ENCODE results near the gene SCTR. TPM values are rescaled to one million over a fixed set of nuclear protein-coding genes. Genes with fewer than 3 reads are reported as not detected.

The SCTR gene
- total RNA-seq, 4 donors from 2014 or later = not detected

DNA sequence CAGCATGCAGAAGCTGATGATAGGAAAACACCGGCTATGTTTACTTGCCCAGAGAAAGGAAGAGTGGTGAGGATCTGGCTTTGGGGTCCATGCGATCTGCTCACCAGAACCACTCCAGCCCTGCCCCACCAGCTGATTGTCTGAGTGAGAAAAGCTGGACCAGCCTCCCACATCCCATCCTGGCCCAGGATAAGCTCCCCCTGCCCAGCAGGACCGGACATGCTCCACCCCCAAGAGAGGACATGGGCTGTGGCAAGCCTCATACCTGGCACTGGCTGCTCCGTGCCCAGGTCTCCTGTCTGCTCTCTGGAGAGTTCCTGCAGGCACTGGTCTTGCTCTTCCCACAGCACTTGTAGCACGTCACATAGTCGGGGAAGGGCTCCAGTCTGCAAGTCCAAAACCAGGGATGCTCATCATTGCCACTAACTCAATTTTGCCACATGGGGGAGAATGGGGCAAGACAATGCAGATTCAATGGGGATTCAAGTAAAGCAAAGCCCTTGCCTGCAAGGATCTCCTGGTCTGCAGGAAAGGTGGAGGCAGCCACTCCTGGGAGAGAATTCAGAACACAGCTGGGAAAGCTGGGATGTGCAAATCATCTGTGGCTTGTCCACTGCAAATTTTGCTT lies 30.0 kb downstream of the SCTR start:
- TF ChIP-seq, protein P1, sequence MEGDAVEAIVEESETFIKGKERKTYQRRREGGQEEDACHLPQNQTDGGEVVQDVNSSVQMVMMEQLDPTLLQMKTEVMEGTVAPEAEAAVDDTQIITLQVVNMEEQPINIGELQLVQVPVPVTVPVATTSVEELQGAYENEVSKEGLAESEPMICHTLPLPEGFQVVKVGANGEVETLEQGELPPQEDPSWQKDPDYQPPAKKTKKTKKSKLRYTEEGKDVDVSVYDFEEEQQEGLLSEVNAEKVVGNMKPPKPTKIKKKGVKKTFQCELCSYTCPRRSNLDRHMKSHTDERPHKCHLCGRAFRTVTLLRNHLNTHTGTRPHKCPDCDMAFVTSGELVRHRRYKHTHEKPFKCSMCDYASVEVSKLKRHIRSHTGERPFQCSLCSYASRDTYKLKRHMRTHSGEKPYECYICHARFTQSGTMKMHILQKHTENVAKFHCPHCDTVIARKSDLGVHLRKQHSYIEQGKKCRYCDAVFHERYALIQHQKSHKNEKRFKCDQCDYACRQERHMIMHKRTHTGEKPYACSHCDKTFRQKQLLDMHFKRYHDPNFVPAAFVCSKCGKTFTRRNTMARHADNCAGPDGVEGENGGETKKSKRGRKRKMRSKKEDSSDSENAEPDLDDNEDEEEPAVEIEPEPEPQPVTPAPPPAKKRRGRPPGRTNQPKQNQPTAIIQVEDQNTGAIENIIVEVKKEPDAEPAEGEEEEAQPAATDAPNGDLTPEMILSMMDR (IDR thresholded peaks at IDR 0.05; ENCODE audit: low read depth) = no peak

DNA sequence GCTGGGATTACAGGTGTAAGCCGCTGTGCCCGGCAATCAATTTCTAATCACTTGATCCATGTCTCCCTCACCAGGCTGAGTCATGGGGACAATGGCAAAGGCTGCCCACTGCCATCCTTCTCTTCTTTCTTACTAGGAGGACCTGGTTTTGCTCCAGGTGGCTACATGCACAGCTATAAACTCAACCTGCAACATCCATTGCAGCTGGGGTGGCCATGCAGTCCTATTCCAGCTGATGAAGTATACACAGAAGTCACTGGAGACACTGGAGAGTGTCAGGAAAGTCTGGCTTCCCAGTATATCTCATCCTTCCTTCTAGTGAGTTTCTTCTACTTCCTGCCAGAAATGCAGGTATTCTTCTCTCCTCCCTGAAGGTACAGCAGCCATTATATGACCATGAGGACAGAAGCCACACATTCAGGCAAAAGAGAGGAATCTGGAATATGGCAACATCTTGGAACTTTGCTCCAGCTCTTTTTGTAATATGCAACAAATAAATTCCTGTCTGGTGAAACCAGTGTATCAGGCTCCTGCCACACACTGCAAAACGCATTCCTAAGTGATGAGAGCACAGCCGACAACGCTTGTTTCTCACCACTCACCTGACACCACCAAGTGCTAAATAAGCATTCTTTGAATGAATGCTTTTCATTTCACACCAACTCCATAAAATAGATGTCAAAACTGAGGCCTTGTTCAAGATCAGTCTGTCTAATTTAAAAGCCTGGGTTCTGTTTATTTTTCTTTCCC lies 32.3 kb downstream of the SCTR start:
- TF ChIP-seq, protein P1 (IDR thresholded peaks at IDR 0.05; ENCODE audit: low read depth) = no peak

DNA sequence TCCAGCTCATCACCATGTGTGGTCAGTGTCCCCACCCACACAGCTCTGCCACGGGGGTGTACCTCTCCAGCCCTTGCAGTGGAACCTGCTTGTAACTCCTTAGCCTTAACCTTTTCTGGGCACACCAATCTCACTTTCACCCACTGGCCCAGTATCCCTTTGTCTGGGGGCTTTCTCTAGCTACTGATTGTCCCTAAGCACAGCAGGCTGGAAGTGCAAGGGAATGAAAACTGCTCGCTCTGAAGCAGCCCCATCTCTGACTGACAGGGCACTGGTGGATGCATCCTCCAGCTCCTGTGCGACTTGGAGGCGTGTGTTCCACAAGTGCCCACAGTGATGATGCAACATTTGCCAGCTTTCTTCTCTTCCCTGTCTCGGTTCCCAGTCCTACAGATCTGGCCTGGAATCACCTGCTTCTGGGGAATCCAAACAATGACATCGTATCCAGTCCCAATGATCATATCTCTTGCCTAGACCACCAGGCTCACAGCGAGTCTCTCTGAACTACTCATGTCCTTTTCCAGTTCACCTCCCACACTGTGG lies 33.6 kb downstream of the SCTR start:
- TF ChIP-seq, protein P1 (IDR thresholded peaks at IDR 0.05; ENCODE audit: low read depth) = no peak

DNA sequence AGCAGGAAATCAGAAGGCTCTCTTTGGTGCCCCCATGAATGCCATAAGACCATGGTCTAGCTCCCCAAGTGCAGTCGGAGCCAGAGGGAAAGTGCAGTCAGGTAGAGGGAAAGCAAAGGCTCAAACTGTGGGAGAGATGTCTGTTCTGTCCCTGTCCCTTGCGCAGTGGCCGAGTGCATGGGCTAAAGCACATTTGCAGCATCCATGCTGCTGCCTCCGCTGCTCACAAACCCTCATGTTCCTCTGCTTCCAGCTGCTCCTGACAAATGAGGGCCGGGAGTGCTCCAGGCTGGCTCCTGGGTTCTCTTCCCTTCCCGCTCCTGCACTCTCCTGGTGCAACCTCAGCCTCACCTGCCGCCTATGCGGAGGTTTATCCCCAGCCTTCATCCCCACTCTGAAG lies 34.2 kb downstream of the SCTR start:
- TF ChIP-seq, protein P1 (IDR thresholded peaks at IDR 0.05; ENCODE audit: low read depth) = no peak

DNA sequence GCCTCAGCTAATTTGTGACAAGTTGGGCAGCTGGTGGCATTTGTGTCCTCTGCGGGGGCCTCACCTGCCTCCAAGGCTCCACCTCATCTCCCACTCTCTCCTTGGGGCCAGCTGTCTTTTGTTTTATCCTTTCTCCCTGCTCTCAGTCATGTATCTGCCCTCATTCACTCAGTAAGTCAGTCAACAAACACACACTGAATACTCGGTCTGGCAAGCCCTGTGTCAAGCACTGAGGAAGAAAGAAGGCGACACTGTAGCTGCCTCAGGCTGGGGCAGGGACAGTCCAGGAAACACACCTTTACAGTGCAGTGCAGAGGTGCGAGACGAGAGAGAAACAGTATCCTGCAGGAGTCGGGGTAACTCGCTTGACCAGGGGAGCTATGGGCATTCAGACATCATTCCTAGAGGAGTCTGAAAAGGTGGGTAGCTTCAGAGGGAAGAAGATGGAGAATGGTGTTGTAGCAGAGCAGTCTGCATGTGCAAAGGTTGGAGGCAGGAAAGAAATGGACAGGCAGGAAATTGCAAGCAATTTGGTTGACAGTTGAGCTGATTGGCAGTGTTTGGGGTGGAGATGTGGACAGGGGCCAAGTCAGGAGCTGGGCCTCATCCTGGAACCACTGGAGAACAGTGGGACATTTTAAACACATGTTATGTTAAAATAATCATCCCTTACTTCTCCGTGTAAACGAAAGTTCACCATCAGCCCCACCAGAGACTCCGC lies 34.9 kb downstream of the SCTR start:
- TF ChIP-seq, protein P1 (IDR thresholded peaks at IDR 0.05; ENCODE audit: low read depth) = no peak

DNA sequence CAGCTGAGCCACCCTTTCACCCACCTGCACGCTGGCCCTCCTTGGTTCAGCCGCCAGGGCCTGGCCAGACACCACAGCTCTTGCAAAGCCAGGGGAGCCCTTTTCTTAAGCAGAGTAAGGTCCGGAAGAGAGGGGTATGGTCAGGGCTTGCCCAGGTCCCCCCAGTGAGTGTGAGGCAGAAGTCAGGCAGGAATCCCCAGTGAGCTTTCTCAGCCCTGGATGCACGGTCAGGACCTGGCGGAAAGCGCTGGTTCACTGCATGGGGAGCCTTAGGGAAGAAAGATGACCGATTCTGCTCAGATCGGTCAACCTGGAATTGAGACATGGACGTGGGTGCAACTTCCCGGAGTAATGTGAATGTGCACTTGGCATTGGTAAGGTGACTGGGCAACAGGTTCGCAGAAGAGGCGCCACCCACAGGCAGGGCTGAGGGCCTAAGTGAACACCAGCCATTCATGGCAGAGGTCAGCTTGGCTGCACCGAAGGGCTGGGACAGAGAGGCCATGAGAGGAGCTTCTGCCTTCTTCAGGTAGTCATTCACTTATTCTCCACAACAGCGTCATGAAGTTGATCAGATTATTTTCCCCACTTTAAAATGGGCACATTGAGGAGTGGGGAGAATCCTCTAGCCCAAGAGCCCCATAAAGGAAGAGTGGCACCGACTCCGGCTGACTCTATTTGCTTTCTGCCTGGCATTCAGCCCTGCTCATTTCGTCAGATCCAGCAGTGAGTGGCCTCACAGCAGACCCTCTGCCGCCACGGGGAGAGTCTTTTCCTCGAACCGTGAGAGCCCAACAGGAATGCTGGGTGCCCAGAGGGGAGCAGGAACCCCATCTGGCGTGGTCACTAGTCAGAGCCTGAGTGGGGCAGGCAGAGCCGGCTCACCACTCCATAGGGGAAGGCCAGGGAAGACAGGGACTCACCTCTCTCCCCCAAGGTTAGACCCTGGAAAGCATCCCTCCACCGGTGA lies 35.8 kb downstream of the SCTR start:
- TF ChIP-seq, protein P1 (IDR thresholded peaks at IDR 0.05; ENCODE audit: low read depth) = no peak

Data from subcutaneous adipose tissue (tissue), 4 donors.